ENCODE results near the gene PPP1R12A.

Gene PPP1R12A

GRCh38 chr12:79841248-79841877 lies 93.5 kb downstream of the PPP1R12A start:
- DNase-seq (ENCODE audit: low read depth), result no peak

GRCh38 chr12:79838359-79838758 lies 96.5 kb downstream of the PPP1R12A start:
- no peak for DNase-seq (ENCODE audit: low read depth)

DNA sequence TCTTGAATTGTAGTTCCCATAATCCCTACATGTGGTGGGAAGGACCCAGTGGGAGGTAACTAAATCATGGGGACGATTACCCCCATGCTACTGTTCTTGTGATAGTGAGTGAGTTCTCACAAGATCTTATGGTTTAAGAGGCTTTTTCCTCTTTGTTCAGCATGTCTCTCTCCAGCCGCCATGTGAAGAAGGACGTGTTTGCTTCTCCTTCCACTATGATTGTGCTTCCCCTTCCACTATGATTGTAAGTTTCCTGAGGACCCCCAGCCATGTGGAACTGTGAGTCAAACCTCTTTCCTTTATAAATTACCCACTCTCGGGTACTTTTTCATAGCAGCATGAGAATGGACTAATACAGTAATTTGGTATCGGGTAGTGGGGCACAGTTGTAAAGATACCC lies 97.3 kb downstream of the PPP1R12A start:
- DNase-seq (ENCODE audit: low read depth), result no peak

- no peak for DNase-seq (ENCODE audit: low read depth)
Observed at GRCh38 chr12:79835377-79835843, 99.5 kb downstream of the PPP1R12A start.

- no peak for DNase-seq (ENCODE audit: low read depth)
Observed at GRCh38 chr12:79834712-79835376, 100.1 kb downstream of the PPP1R12A start.

DNA sequence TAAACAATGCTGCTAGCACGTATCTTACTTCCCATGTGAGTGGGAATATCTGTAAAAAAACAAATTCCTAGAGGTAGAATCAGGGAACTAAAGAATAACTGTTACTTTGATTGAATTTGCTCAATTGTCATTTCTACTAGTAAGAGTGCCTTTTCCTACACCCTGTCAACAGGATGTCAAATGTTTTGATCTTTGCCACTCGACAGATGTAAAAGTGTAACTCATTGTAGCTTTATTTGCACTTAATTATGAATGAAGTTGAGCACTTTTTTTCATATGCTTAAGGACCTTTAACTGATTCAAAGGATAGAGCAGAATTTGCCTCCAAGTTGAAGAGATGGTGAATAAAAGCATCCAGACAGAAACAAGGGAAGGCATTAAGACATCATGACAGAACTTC lies 104.5 kb downstream of the PPP1R12A start:
- no peak for DNase-seq (ENCODE audit: low read depth)

- DNase-seq (ENCODE audit: low read depth), result no peak
Observed at GRCh38 chr12:79828924-79829323, 106.0 kb downstream of the PPP1R12A start.

DNA sequence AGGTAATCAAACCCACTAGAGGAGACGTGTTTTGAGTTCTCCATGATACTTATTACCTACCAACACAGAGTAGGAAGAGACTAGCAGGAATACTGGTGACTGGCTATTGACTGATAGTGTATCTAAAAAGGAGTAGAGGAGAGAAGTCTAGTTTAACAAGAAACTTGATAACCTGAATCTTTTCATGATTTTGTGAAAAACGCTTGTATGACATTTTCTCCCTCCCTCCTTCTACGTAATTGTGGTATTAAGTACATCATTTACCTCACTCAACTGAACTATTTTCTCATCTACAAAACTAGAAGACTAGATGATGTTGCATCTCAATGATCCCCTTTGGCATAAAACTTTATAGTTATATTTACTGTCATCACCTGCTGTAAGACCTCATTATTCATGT lies 107.4 kb downstream of the PPP1R12A start:
- no peak for DNase-seq (ENCODE audit: low read depth)

DNA sequence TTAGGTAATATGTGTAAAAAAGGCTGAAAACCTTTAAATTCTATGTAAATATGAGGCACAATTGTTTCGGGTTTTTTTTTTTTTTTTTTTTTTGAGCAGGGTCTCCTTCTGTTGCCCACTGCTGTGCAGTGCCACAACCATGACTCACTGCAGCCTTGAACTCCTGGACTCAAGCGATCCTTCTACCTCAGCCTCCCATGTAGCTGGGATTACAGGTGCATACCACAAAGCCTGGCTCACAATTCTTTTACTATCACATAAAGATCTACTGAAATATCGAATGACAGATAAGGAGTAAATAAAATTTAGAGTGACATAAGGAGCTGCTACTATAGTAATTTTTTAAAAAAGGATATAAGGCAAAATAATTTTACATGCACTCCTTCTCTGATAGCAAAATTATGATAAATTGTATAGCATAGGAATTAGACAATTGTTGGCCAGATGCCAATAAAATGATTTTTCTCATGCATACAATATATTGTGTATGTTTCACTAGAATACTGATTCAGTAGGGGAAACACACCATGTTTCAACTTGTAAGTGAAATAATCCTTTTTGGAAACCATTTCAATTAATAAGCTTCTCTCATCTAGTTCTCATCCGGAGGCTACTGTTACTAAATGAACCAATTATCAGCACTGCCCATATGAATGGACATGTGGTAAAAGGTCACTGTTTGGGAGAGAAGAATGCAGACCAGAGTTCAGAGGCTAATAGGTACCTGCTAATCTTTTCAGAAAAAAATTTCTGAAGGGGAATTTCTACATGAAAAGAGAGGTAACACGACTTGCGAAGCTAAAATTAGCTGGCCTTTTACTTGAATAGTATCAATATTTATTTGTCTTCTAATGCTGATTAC lies 108.4 kb downstream of the PPP1R12A start:
- DNase-seq (ENCODE audit: low read depth), result no peak

DNA sequence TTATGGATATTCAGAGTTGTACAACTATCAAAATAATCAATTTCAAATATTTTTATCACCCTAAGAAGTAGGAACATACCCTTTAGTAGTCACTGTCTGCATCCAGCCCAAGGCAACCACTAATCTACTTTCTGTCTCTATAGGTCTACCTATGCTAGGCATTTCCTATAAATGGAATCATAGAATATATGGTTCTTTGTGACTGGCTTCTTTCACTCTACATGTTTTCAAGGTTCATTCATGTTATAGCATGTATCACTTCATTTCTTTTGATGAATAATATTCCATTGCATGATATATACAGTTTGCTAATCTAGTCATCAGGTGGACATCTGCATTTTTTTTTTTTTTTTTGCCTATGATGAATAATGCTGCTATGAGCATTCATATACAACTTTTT lies 112.4 kb downstream of the PPP1R12A start:
- no peak for DNase-seq (ENCODE audit: low read depth)

- DNase-seq (ENCODE audit: low read depth), result peak; percentile 32
Observed at GRCh38 chr12:79818856-79819255, 116.0 kb downstream of the PPP1R12A start.

DNA sequence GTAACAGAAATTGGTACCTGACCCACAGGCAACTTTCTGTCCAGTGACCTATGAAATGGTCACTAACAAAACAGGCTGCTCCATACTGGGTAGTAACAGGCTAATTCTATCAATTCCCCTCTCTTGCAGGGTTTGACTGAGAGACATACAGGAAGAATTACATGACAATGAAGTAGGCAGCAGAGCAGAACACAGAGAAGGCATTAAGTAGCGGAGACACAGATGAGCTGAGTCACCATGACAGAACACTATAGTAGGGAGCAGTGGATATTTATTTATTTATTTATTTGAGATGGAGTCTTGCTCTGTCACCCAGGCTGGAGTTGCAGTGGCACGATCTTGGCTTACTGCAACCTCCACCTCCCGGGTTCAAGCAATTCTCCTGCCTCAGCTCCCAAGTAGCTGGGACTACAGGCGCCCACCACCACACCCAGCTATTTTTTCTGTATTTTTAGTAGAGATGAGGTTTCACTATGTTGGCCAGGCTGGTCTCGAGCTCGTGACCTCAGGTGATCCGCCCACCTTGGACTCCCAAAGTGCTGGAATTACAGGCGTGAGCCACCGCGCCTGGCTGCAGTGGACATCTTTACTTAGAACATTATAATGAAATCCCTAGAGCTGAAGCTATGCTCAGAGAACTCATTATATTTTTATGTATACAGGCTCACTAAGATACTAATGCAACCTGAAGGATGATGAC lies 150.4 kb downstream of the PPP1R12A start:
- DNase-seq (ENCODE audit: low read depth), result peak; percentile 23

DNA sequence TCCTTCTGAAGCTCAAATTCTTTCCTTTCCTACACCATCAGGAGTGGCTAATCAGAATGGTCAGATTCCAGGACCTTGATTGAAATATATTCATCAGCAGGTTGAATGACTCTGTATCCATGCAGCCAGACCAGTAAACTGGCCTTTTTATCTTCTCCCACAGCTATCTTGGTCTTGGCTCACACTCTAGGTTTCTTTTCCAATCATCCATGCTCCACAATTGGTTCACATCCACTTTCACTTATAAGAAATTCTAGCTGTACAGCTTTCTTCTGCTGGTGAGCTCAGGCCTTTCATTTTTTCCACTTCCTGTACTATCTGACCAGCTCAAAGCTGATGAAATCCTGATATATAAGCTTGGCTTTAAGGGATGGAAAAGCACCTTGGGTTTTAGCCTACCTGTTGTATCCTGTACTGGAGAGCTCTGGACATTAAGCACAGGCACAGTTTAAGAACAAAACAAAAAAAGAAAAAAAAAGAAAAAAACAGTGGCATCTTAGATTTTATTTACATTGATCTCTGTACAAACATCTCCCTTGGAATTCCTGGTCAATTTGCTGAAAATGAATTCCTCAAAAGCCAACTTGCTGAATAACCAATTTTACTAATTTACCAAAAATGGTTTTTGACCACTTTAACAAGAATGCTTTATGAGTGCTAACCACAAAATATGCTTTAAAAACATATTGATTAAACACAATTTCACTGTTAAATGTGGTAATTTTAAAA lies 152.6 kb downstream of the PPP1R12A start:
- peak; percentile 61 for DNase-seq (ENCODE audit: low read depth)

DNA sequence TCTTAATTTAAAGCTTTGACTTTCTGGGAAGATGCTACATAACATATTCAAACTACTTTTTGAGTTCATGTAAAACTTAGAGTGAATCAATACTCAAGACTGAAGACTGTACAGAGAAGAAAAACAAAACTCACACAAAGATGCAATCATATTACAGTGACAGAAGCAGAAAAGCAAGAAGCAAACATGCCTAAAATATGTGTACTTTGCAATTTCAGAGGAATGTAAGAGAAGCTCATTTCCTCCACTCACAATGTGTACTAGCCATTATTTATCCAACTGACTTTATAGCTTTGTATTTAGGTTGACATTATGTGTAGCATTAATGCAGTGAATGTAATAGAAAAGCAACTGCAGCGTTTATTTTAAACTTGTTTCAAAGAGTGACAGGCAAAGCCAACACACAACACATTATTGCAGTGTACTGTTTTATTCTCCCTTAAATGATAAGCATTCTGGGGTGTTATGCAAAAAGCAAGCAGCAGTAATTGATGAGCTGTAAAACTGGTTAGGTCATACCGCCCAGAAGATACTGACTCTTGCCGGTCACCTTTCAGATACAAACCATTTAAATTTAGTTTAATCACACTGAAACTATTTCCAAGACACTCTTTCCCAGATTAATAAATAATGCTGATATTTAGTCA lies 156.0 kb downstream of the PPP1R12A start:
- no peak for DNase-seq (ENCODE audit: low read depth)

DNA sequence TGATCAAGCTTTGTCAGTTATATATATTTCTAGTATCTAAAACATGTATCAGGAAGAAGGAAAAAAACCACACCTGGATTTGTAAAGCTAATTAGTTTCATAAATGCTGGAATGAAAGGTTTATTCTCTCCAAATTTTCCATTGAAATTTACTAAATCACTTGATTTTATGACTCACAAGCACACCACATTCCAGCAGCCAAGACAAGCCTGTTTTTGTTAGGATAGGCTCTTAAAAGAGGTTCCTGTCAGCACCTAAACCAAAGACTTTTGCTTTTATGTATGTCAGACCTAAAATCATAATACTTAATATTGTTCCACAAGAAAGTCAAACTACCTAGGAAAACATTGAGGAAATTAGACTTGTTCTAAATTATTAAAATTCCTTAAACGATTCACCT lies 158.8 kb downstream of the PPP1R12A start:
- DNase-seq (ENCODE audit: low read depth), result peak; percentile 32

DNA sequence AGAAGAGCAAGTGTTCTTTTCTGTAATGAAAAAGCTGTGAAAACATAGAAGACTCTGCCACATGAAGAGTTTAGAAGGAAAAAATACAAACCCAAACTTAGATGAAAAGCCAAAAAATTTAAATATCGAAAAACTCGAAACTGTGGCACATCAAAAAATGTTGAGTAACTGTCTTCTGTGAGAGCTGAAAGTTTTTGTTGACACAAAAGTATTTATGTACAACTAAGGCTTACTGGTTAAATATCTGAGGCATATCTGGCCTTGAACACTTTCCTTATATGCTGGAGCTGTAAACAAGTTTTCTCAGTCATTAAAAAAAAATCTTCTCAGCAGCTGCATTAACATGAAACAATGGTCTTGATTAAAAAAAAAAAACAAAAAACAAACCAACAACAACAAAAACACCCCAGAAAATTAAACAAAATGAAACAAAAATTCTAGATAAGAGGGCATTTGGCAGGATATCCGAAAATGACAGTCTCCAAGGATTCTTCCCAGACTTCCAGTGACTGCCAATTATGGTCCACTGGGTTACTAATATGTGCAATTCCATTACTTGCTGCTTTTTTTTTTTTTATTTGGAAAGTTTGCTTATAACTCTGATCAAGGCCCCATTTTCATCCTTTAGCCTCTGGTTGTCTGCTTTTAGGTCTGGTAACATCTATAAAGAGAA lies 159.4 kb downstream of the PPP1R12A start:
- DNase-seq (ENCODE audit: low read depth), result no peak

- DNase-seq (ENCODE audit: low read depth), result no peak
Observed at GRCh38 chr12:79773896-79774295, 161.0 kb downstream of the PPP1R12A start.

- no peak for DNase-seq (ENCODE audit: low read depth)
Observed at GRCh38 chr12:79769860-79770485, 164.9 kb downstream of the PPP1R12A start.

- DNase-seq (ENCODE audit: low read depth), result no peak
Observed at GRCh38 chr12:79769189-79769859, 165.6 kb downstream of the PPP1R12A start.
